GM12892 (cell line): ENCODE data around the gene AKT3.

Experiments used
- POLR2AphosphoS5 ChIP-seq: IDR thresholded peaks from 2 replicates; pipeline ENCODE4 v1.6.1; 2011; ENCODE audit warnings: low read depth, low read length, control low read depth
- TAF1 ChIP-seq: IDR thresholded peaks from 2 replicates; pipeline ENCODE4 v1.6.1; 2011; ENCODE audit warnings: low read depth, mild to moderate bottlenecking, control low read depth, low read length, borderline replicate concordance

DNA sequence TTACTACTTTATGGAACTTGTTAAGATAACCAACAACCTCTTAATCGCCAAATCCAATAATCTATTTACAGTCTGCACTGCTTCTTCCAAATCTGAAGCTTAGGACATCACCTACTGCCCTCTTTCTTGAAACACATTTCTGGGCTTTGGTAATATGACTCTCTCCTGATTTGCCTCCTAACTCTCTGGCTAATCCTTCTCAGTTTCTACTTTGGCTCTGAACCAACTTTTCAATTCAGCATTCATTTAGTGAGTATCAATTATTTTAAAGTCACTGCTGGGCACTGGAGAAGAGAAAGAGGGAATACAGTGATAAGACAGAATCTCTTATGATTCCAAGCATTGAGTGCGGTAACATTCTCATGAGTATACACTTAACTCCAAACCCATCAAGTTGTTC, 275.0 kb downstream of the AKT3 start:
- TF ChIP-seq POLR2AphosphoS5 (no peak), TAF1 (no peak)
